K562 (cell line): ENCODE results near the gene SLC2A9. TPM values are rescaled to one million over a fixed set of nuclear protein-coding genes. Genes with fewer than 3 reads are reported as not detected.
A peak's percentile ranks its signal among the peaks of the same experiment; 100 is the strongest.

Source experiments
- ATAC-seq: fragments of 200-7000 bp; cut with Tn5 transposase; 3 replicates; pipeline ENCODE4 v1.9.1; 2020; ENCODE audit warnings: moderate library complexity
- BruUV-seq: library from RNA; stranded (reverse); fragments of 400-500 nt; replicated peaks from 2 replicates; lab custom pipeline; 2021; lab: Mats Ljungman, UMichigan
- CTCF ChIA-PET: fragments of 300-600 bp; formaldehyde crosslinking; extraction: SDS; loops from one replicate; lab custom pipeline; 2021; ENCODE audit warnings: low intra/inter-chr PET ratio; lab: Yijun Ruan, JAX
- POLR2A ChIA-PET: fragments of 300-600, 350-650 bp; sonication (Branson Sonifier 250); formaldehyde crosslinking; extraction: SDS; loops from one replicate; lab custom pipeline; 2021; ENCODE audit warnings: antibody characterized with exemption, inconsistent platforms; lab: Yijun Ruan, JAX
- DNase-seq, 4 experiments: peaks; one replicate each; pipeline versions ENCODE4 v3.0.0 to v3.0.0-alpha.2; 2011 to 2018; ENCODE audit warnings: low spot score in 3 of 4, mixed read lengths in 3 of 4; ENCODE audit errors: extremely low read depth in 1 of 4
- FAIRE-seq: peaks from 2 replicates; lab custom pipeline; 2011; peaks lifted over from hg19 to GRCh38; lab: Jason Lieb, UNC
- H2AFZ ChIP-seq: 2 replicates; pipeline ENCODE4 v1.6.0; 2011; ENCODE audit warnings: low read depth, low read length, control low read depth, inconsistent platforms
- H3K27ac ChIP-seq: fragments of 200-600 bp; 3 replicates; pipeline ENCODE4 v1.8.0; 2011; ENCODE audit warnings: low read depth, mild to moderate bottlenecking, control low read depth, inconsistent platforms, low read length, moderate library complexity, mixed read lengths; ENCODE audit errors: extremely low read depth
- H3K27me3 ChIP-seq, 2 experiments: fragments of 300-600 bp in 1 of 2; 2 replicates in 1 of 2; 3 replicates in 1 of 2; pipeline versions ENCODE4 v1.6.0 to v1.8.0; 2011; ENCODE audit warnings: inconsistent platforms in 2 of 2, low read length in 2 of 2, mild to moderate bottlenecking in 1 of 2, mixed read lengths in 1 of 2, moderate library complexity in 1 of 2; ENCODE audit not compliant: control insufficient read depth in 2 of 2, insufficient read depth in 2 of 2
- H3K36me3 ChIP-seq: fragments of 300-600 bp; 3 replicates; pipeline ENCODE4 v1.8.0; 2011; ENCODE audit warnings: mild to moderate bottlenecking, low read length, inconsistent platforms; ENCODE audit not compliant: control insufficient read depth, insufficient read depth
- H3K4me1 ChIP-seq, 2 experiments: fragments of 200-600 bp in 1 of 2; replicated peaks in 1 of 2; 2 replicates in 1 of 2; 3 replicates in 1 of 2; pipeline versions ENCODE4 v1.5.1 to v1.8.0; 2011; ENCODE audit warnings: inconsistent platforms in 2 of 2, low read length in 2 of 2, mild to moderate bottlenecking in 1 of 2, mixed read lengths in 1 of 2, moderate library complexity in 1 of 2; ENCODE audit not compliant: control insufficient read depth in 2 of 2, insufficient read depth in 2 of 2
- H3K4me2 ChIP-seq: 2 replicates; pipeline ENCODE4 v1.6.1; 2011; ENCODE audit warnings: low read length, control low read depth, inconsistent platforms, mixed read lengths; ENCODE audit not compliant: insufficient read depth
- H3K4me3 ChIP-seq: fragments of 200-600 bp; sonication (generic), shearing (Covaris generic); 2 replicates; pipeline ENCODE4 v1.5.1; 2016; ENCODE audit warnings: control low read depth, inconsistent platforms
- H3K79me2 ChIP-seq: fragments of 200-600 bp; 3 replicates; pipeline ENCODE4 v1.8.0; 2011; ENCODE audit warnings: low read length, inconsistent platforms; ENCODE audit not compliant: control insufficient read depth, insufficient read depth
- H3K9ac ChIP-seq, 2 experiments: 2 replicates each; pipeline versions ENCODE4 v1.6.0 to v1.6.1; 2011; ENCODE audit warnings: low read depth in 2 of 2, low read length in 2 of 2, control low read depth in 1 of 2, inconsistent platforms in 1 of 2, mild to moderate bottlenecking in 1 of 2, mixed read lengths in 1 of 2; ENCODE audit not compliant: insufficient read depth in 1 of 2
- H3K9me1 ChIP-seq: one replicate; pipeline ENCODE4 v1.6.0; 2011; ENCODE audit warnings: inconsistent platforms, mild to moderate bottlenecking, low read length, moderate library complexity; ENCODE audit not compliant: control insufficient read depth, insufficient read depth
- H3K9me3 ChIP-seq: replicated peaks from 2 replicates; pipeline ENCODE4 v1.5.1; 2011; ENCODE audit warnings: low read depth, low read length, inconsistent platforms; ENCODE audit not compliant: control insufficient read depth, insufficient read depth
- H4K20me1 ChIP-seq: replicated peaks from 2 replicates; pipeline ENCODE4 v1.6.1; 2011; ENCODE audit warnings: low read length, inconsistent platforms, mixed read lengths; ENCODE audit not compliant: control insufficient read depth, insufficient read depth
- CBX1 ChIP-seq: sonication (generic); IDR thresholded peaks from 2 replicates; pipeline ENCODE4 v1.6.1; 2016; ENCODE audit warnings: antibody characterized with exemption, low read depth, mild to moderate bottlenecking
- CHCHD3 ChIP-seq: fragments of 250-450 bp; sonication (Bioruptor Pico); IDR thresholded peaks from 2 replicates; pipeline ENCODE4 v2.1.2; 2022; ENCODE audit warnings: mild to moderate bottlenecking
- CREM ChIP-seq: IDR thresholded peaks from 2 replicates; pipeline ENCODE4 v1.6.1; 2014; ENCODE audit warnings: antibody characterized with exemption, low read depth
- IRF9 ChIP-seq: fragments of 450-650 bp; IDR thresholded peaks from 2 replicates; pipeline ENCODE4 v1.6.1; 2016; ENCODE audit warnings: missing biosample characterization, missing genetic modification characterization
- KLF1 ChIP-seq: fragments of 450-650 bp; IDR thresholded peaks from 2 replicates; pipeline ENCODE4 v1.6.1; 2016; ENCODE audit warnings: missing genetic modification characterization, missing compliant biosample characterization
- MCM5 ChIP-seq: fragments of 450-650 bp; IDR thresholded peaks from 2 replicates; pipeline ENCODE4 v1.6.1; 2016; ENCODE audit warnings: low read depth
- U2AF1 ChIP-seq: fragments of 200-400 bp; formaldehyde crosslinking; optimal IDR thresholded peaks from 2 replicates; pipeline ENCODE3; 2017; ENCODE audit warnings: mild to moderate bottlenecking, low read depth, low read length, moderate library complexity
- ZBTB9 ChIP-seq: fragments of 450-650 bp; formaldehyde crosslinking; IDR thresholded peaks from 2 replicates; pipeline ENCODE4 v1.4.0; 2020; ENCODE audit warnings: mild to moderate bottlenecking, moderate library complexity
- ZNF316 ChIP-seq: fragments of 450-650 bp; IDR thresholded peaks from 2 replicates; pipeline ENCODE4 v1.6.1; 2016
- WGBS: fragments of 100-300 bp; shearing (Covaris generic); methylation state at CpG from one replicate; pipeline ENCODE4 v1.1.6; 2016; ENCODE audit warnings: low coverage, mixed read lengths; ENCODE audit not compliant: insufficient coverage; ENCODE audit errors: missing lambda C conversion rate; 5-methylcytosine and 5-hydroxymethylcytosine counted together
- in situ Hi-C: fragments of 300-500 bp; cut with MboI; formaldehyde crosslinking; loops from 4 replicates; pipeline ENCODE4 v1.15.0; 2018; ENCODE audit warnings: inconsistent platforms, mixed read lengths
- intact Hi-C: fragments of 100-400 bp; cut with micrococcal nuclease; formaldehyde crosslinking; loops from 2 replicates; pipeline ENCODE4 v1.14.2; 2022
- polyA plus RNA-seq, 8 experiments: library from polyadenylated mRNA; depleted of rRNA in 4 of 8; stranded (reverse) in 5 of 8; unstranded in 3 of 8; fragments of >200 nt; fragmentation: Nextera tagmentation in 2 of 8; fragmentation: Illumina TruSeq in 1 of 8; extraction: Ambion mirVana in 2 of 8; extraction: Trizol in 1 of 8; gene quantifications; 2 replicates each; pipeline versions ENCODE4 v1.2.1 to v1.2.3, GENCODE V29; 2011 to 2014; ENCODE audit warnings: inconsistent platforms in 1 of 8, missing spikeins in 1 of 8
- total RNA-seq, 7 experiments: library from RNA; depleted of rRNA in 6 of 7; stranded (reverse); fragments of >200 nt in 6 of 7; fragmentation: Illumina TruSeq in 2 of 7; extraction: Trizol in 2 of 7; gene quantifications; 2 replicates each; pipeline versions ENCODE4 v1.2.1 to v1.2.3, GENCODE V29; 2011 to 2021; ENCODE audit warnings: low replicate concordance in 1 of 7

The SLC2A9 gene
- total and polyA plus RNA-seq, 9 of the 15 experiments (the other 6 are each of a cell fraction or from before 2014, with no cell fraction given), result 0.15 to 1.9 (median 0.76) TPM

GRCh38 chr4:10063544-10064300 lies 42.4 kb upstream of the SLC2A9 start (continued):
- TF ChIP-seq U2AF1 (no peak), CHCHD3 (CRISPR knock-in tag) (no peak), CREM (peak; percentile 8; the same call in 1 of the 2 replicates), KLF1 (tag) (no peak), CBX1 (no peak), MCM5 (no peak), ZBTB9 (CRISPR knock-in tag) (no peak)

GRCh38 chr4:10061650-10062415 lies 40.5 kb upstream of the SLC2A9 start:
- TF ChIP-seq ZNF316 (peak; percentile 52; the same call in 1 of the 2 replicates), IRF9 (tag) (no peak)
- H3K4me3 ChIP-seq, result no peak overlapping the region
- H3K27ac ChIP-seq, result no peak overlapping the region
- ChIA-PET POLR2A (interaction anchor here (0.6 kb wide), 1 partner anchor 30 kb away, joined by 3 read pairs; no protein-coding TSS in a partner anchor), CTCF (interaction anchor here (1.0 kb wide), 1 partner anchor 45 kb away, joined by 3 read pairs; no protein-coding TSS in a partner anchor)
- 36% methylated on average over 3 of the region's 3 CpGs for WGBS
- BruUV-seq, result no TSS peak
- H3K27me3 ChIP-seq, result peaks cover 7 to 24% of the 10 kb centered on the region in 2 experiments; a peak in 4 of 5 replicates
- H2AFZ ChIP-seq, result no peak overlapping the region
- intact Hi-C loops, result loop anchor here (2.0 kb wide), 1 partner anchor 43 kb away; no protein-coding TSS in a partner anchor
- no peaks in the 10 kb centered on the region; the same call in 1 of the 2 replicates for H4K20me1 ChIP-seq
- H3K36me3 ChIP-seq, result no peaks in the 10 kb centered on the region
- H3K9me1 ChIP-seq, result no peaks in the 10 kb centered on the region
- H3K4me1 ChIP-seq, result no peaks in the 10 kb centered on the region
- in situ Hi-C loops, result no loop called here
- H3K79me2 ChIP-seq, result no peaks in the 10 kb centered on the region
- no peak for FAIRE-seq
- no peak for DNase-seq
- no peak overlapping the region for H3K9ac ChIP-seq
- no peak overlapping the region for H3K4me2 ChIP-seq
- no peaks in the 10 kb centered on the region for H3K9me3 ChIP-seq
- no peak for ATAC-seq
